BLaER1 (cell line): ENCODE results near the gene NPHP4.

Source experiments
- H3K27ac ChIP-seq: shearing (Covaris generic); formaldehyde crosslinking; 2 replicates; pipeline ENCODE4 v1.8.1; 2022
- H3K27me3 ChIP-seq: shearing (Covaris generic); formaldehyde crosslinking; 2 replicates; pipeline ENCODE4 v1.8.1; 2022
- H3K36me3 ChIP-seq: shearing (Covaris generic); formaldehyde crosslinking; 2 replicates; pipeline ENCODE4 v1.8.1; 2022
- H3K4me1 ChIP-seq: shearing (Covaris generic); formaldehyde crosslinking; 2 replicates; pipeline ENCODE4 v1.8.1; 2022
- H3K4me2 ChIP-seq: shearing (Covaris generic); formaldehyde crosslinking; 2 replicates; pipeline ENCODE4 v1.8.1; 2022
- H3K4me3 ChIP-seq: shearing (Covaris generic); formaldehyde crosslinking; 2 replicates; pipeline ENCODE4 v1.8.1; 2022
- H3K9ac ChIP-seq: shearing (Covaris generic); formaldehyde crosslinking; 2 replicates; pipeline ENCODE4 v1.8.1; 2022
- H3K9me3 ChIP-seq: shearing (Covaris generic); formaldehyde crosslinking; 2 replicates; pipeline ENCODE4 v1.8.1; 2022
- H4K20me1 ChIP-seq: shearing (Covaris generic); formaldehyde crosslinking; 2 replicates; pipeline ENCODE4 v1.8.1; 2022
- Cebpa-rat ChIP-seq: shearing (Covaris generic); IDR thresholded peaks from 2 replicates; pipeline ENCODE4 v1.8.1; 2022

The NPHP4 gene

DNA sequence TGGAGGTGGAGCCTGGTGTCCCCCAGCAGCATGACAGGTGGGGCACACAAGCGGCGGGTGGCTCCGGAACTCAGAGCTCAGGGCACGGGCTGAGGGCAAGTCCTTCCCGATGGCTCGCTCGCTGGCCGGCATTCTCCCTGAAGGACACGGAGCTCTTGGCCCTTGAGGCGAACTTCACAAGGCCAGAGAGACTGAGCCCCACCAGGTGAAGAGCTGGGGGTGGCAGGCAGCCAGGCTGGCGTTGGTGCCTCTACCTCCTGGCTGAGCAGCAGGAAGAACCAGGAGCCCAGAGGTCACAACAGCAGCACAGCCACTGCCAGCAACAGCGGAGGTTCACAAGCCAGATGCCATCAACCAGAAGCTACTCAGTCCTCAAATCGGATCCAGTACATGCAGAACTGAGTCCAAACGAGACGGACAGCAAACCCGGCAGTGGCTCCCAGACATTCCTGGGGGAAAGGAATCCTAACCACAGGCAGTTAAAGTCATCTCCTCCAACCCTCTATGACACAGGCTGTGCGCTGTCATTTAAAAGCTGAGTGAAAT, 54.1 kb downstream of the NPHP4 start:
- no peak overlapping the region for H3K4me2 ChIP-seq
- H3K27ac ChIP-seq: no peak overlapping the region
- H3K36me3 ChIP-seq: peaks cover 44% of the 10 kb centered on the region
- no peaks in the 10 kb centered on the region for H4K20me1 ChIP-seq
- H3K4me1 ChIP-seq: no peaks in the 10 kb centered on the region
- no peaks in the 10 kb centered on the region for H3K27me3 ChIP-seq
- H3K4me3 ChIP-seq: no peak overlapping the region
- no peak overlapping the region for H3K9ac ChIP-seq
- TF ChIP-seq Cebpa-rat: no peak
- no peaks in the 10 kb centered on the region for H3K9me3 ChIP-seq

DNA sequence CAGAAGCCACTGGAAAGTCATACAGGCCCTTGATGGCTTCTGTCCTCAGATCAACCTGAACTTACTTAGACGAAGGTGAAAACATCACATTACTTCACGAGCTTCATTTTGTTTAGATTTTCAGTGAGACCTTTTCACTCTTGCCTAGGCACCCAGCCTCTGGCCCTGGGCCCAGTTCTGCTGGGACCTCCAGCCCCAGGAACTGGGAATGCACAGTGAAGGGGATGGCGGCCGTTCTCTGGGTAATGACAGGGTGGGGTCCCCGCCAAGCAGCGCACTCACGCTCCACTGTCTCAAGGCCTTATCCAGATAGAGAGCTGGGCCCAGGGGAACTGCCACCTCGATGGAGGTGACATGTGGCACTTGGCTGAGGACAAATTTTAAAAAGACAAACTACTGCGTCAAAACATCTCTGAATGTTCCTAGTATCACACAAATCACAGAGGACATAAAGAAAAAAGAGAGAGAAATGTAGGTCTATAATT, 54.8 kb downstream of the NPHP4 start:
- H3K4me2 ChIP-seq: no peak overlapping the region
- no peaks in the 10 kb centered on the region for H3K4me1 ChIP-seq
- no peaks in the 10 kb centered on the region for H3K27me3 ChIP-seq
- H3K4me3 ChIP-seq: no peak overlapping the region
- no peaks in the 10 kb centered on the region for H3K9me3 ChIP-seq
- no peak overlapping the region for H3K27ac ChIP-seq
- no peak for TF ChIP-seq Cebpa-rat
- H3K9ac ChIP-seq: no peak overlapping the region
- H3K36me3 ChIP-seq: peaks cover 51% of the 10 kb centered on the region
- no peaks in the 10 kb centered on the region for H4K20me1 ChIP-seq

DNA sequence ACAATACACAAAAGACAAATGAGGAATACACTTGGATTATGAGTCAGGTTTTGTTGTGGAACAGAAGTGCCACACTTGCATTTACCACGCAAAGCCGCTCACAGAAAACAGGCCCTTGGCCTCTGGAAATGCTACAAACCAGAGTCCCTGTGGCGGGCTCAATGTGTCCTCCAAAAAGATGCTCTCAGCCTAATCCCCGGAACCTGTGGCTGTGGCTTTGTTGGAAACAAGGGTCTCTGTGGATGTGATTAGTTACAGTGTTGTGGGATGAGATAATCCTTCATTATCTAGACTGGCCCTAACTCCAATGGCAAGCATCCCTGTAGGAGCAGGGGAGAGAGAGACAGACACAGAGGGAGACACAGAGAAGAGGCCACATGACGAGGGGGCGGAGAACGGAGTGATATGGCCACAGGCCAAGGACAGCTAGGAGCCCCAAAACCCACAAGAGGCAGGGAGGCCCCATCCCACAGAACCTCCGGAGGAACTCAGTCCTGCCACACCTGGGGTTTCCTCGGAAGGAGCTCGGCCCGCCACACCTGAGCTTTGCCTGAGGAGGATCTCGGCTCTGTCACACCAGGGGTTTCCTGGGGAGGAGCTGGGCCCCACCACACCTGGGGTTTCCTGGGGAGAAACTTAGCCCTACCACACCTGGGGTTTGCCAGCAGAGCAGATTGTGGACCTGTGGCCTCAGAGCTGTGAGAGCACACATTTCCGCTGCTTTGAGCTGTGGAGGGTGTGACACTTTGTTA, 55.4 kb downstream of the NPHP4 start:
- Histone ChIP-seq H3K9ac (no peak overlapping the region), H3K27me3 (no peaks in the 10 kb centered on the region), H3K4me1 (no peaks in the 10 kb centered on the region), H3K36me3 (peaks cover 54% of the 10 kb centered on the region), H4K20me1 (no peaks in the 10 kb centered on the region), H3K4me3 (no peak overlapping the region), H3K9me3 (no peaks in the 10 kb centered on the region), H3K4me2 (no peak overlapping the region), H3K27ac (no peak overlapping the region)
- no peak for TF ChIP-seq Cebpa-rat

DNA sequence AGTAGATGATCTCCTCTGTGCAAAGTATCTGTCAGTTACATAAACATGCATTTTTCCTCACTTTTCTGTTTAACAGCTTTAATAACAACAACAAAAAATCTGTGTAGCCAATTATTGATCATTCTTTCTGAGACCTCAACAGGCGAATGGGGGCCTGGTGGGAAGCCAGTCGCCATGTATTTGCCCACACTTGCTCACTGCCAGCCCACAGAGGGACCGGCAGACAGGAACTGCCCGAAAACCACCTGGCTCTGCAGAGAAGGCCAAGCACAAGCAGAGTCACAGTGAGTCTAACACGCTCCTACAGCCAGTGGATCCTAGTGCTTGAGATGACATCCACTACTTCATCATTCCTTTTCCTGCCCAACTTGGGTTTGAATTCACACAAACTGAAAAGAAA, 56.1 kb downstream of the NPHP4 start:
- no peak overlapping the region for H3K9ac ChIP-seq
- peaks cover 57% of the 10 kb centered on the region for H3K36me3 ChIP-seq
- no peak overlapping the region for H3K4me2 ChIP-seq
- no peak for TF ChIP-seq Cebpa-rat
- H3K4me3 ChIP-seq: no peak overlapping the region
- no peak overlapping the region for H3K27ac ChIP-seq
- H3K9me3 ChIP-seq: no peaks in the 10 kb centered on the region
- no peaks in the 10 kb centered on the region for H3K4me1 ChIP-seq
- H4K20me1 ChIP-seq: no peaks in the 10 kb centered on the region
- no peaks in the 10 kb centered on the region for H3K27me3 ChIP-seq

DNA sequence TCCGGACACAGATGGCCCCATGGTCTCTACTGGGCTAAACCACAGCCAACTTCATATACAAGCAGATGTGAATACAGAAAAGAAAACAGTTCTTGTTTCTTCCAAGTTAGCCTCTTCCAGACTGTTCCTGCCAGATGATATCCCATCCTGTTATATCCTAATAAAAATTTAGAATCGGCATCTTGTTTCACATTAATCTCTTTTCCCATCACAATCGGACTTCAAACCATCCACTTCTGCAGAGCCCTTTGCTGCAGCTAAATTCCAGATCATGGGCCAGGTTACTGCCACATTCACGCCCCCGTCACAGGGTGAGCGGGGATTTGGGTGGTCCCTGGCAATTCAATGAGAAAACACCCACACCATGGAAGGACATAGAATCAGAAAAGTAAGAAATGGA, 57.2 kb downstream of the NPHP4 start:
- no peak overlapping the region for H3K4me3 ChIP-seq
- no peak overlapping the region for H3K27ac ChIP-seq
- no peak for TF ChIP-seq Cebpa-rat
- no peaks in the 10 kb centered on the region for H4K20me1 ChIP-seq
- no peaks in the 10 kb centered on the region for H3K27me3 ChIP-seq
- H3K4me1 ChIP-seq: no peaks in the 10 kb centered on the region
- no peak overlapping the region for H3K4me2 ChIP-seq
- H3K9ac ChIP-seq: no peak overlapping the region
- no peaks in the 10 kb centered on the region for H3K9me3 ChIP-seq
- H3K36me3 ChIP-seq: peaks cover 56% of the 10 kb centered on the region

DNA sequence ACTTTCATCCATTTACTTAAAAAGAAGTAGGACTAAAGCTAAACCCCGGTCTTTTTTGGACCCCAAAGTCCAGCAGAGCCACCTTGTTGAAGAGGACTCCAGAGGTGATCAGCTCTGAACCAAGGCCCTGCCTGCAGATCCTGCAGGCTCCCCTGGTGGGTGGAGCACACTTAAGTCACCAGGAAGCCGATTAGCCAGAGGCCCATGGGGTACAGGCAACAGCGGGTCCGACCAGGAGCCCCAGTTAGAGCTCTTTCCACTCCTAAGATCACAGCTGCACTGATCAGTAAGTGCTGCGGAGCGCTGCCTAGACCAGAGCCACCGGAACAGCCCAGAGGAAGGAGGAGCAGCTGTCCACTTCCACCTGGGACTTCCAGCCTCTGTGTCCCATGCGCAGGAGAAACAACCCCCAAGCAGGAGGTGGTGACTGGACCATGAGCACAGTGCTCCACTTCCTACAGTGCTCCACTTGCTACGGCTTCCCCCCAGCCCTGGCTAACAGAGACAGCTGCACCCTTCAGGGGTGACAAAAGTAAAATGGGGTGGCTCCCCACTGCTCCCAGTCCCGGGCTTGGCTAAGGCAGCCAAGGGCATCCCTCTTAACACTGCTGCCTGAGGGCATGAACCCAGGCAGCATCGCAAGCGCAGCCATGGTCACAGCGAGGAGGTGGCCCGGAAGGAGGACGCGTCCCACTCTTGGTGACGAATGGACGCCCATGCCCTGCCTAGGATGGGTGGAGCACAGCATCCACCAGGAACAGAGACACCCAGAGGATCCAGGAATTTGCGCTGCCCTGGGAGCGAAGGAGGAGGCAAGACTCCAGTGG, 58.0 kb downstream of the NPHP4 start:
- H3K4me3 ChIP-seq: no peak overlapping the region
- no peaks in the 10 kb centered on the region for H3K27me3 ChIP-seq
- no peak overlapping the region for H3K9ac ChIP-seq
- H4K20me1 ChIP-seq: no peaks in the 10 kb centered on the region
- H3K36me3 ChIP-seq: peaks cover 53% of the 10 kb centered on the region
- H3K9me3 ChIP-seq: no peaks in the 10 kb centered on the region
- no peak overlapping the region for H3K27ac ChIP-seq
- TF ChIP-seq Cebpa-rat: no peak
- no peaks in the 10 kb centered on the region for H3K4me1 ChIP-seq
- H3K4me2 ChIP-seq: no peak overlapping the region

DNA sequence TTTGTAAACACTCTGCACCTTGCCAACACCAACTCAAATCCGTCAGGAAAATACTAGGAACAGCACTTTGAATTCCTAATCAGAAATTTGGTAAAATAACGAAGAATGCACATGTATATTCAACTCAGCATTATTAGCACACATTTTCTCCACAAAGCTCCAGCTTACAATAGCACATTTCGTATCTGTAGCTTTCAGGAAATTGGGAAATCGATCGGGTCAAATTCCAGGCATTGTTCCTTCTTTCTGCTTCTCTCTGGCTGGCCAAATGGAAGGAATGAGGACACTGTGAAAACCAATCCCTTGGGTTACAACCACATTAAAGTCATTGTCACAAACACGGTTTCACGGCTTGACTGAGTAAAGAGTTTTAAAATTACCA, 58.6 kb downstream of the NPHP4 start:
- H3K4me1 ChIP-seq: no peaks in the 10 kb centered on the region
- no peaks in the 10 kb centered on the region for H3K27me3 ChIP-seq
- H3K4me3 ChIP-seq: no peak overlapping the region
- no peak overlapping the region for H3K4me2 ChIP-seq
- H3K27ac ChIP-seq: no peak overlapping the region
- H3K9me3 ChIP-seq: no peaks in the 10 kb centered on the region
- peaks cover 53% of the 10 kb centered on the region for H3K36me3 ChIP-seq
- TF ChIP-seq Cebpa-rat: no peak
- no peaks in the 10 kb centered on the region for H4K20me1 ChIP-seq
- no peak overlapping the region for H3K9ac ChIP-seq

DNA sequence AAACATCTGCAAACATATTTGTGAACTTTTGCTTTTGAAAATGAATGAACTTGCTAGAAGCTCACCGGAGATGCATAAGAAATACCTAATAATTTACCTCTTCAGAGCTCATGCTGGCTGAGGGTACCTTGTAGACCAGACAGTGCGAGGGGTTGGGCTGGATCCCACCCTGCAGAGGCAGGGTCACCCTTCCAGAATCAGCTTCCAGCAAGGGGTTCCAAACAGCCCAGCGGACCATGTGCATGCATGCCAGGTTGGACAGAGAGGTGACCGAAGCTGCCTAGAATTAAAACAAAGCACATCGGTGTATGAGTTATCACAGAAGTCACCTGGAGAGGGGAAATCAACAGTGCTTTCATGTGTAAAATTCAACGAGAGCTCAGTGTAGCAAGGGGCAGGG, 59.2 kb downstream of the NPHP4 start:
- no peak overlapping the region for H3K4me3 ChIP-seq
- H3K4me1 ChIP-seq: no peaks in the 10 kb centered on the region
- H3K9me3 ChIP-seq: no peaks in the 10 kb centered on the region
- H3K4me2 ChIP-seq: no peak overlapping the region
- no peak for TF ChIP-seq Cebpa-rat
- no peaks in the 10 kb centered on the region for H3K27me3 ChIP-seq
- no peaks in the 10 kb centered on the region for H4K20me1 ChIP-seq
- no peak overlapping the region for H3K9ac ChIP-seq
- H3K36me3 ChIP-seq: peaks cover 50% of the 10 kb centered on the region
- no peak overlapping the region for H3K27ac ChIP-seq

DNA sequence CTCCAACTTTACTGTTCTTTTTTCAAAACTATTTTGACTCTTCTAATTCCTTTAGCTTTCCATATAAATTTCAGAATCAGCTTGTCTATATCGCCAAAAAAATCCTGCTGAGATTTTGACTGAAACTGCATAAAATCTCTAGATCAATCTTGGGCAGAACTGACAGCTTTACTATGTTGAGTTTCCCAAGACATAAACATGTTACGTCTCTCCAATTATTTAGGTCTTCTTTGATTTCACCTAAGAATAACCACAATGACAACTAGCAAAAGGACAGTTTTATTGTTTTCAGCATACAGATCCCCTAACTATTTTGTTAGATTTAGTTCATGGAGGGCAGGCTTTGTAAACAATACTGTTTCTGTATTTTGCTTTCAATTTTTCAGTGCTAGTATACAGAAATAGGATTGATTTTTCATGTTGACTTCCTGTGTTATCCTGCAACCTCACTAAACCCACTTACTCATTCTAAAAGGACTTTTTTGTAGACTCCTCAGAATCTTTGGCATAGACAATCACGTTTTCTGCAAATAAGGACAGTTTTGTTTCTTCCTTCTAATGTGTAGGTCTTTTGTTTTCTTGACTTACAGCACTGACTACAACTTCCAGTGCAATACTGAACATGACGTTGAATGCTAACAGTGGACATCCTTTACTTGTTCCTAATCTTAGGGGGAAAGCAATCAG, 63.4 kb downstream of the NPHP4 start:
- no peaks in the 10 kb centered on the region; the same call in 1 of the 2 replicates for H3K9me3 ChIP-seq
- no peaks in the 10 kb centered on the region for H4K20me1 ChIP-seq
- no peak overlapping the region for H3K9ac ChIP-seq
- no peak overlapping the region for H3K4me3 ChIP-seq
- no peak overlapping the region for H3K4me2 ChIP-seq
- peaks cover 42% of the 10 kb centered on the region for H3K36me3 ChIP-seq
- TF ChIP-seq Cebpa-rat: no peak
- H3K27ac ChIP-seq: no peak overlapping the region
- no peaks in the 10 kb centered on the region for H3K27me3 ChIP-seq
- H3K4me1 ChIP-seq: no peaks in the 10 kb centered on the region
